ENCODE results near the gene SQSTM1.

SQSTM1 gene

DNA sequence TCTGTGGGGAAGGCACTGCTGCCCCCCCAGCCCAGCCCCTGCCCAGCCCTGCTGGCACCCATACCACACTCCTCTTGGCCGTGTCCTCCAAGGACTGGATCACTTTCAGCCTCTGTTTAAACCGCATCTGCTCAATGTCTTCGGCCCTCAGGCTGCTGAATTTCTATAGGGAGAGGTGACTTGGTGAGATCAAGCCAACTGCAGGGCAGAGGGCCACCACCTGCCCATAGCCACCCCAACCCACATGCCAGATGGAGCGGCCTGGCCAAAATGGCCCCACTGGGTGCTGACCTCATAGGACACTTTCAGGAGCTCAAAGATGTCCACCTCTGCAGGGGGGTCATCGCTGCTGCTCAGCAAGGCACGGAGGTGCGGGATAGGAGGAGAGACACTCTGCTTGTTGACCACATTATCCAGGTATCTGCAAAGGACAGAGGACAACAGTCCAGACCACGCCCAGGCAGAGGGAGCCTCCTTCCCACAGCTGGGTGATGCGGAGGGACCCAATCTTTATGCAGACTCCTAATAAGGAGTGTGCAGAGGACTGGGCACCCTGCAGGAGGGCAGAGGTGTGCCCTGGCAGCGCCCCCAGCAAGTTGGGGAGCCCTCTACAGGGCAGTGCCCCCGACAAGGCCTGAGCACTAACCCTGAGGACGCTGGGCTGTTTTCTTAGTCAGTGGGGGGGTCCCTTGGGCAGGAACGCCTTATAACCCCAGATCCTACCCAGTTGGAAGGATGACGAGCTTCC is 52.3 kb downstream of the SQSTM1 start:
- no peak for DNase-seq (ENCODE audit: low read depth, low spot score)

DNA sequence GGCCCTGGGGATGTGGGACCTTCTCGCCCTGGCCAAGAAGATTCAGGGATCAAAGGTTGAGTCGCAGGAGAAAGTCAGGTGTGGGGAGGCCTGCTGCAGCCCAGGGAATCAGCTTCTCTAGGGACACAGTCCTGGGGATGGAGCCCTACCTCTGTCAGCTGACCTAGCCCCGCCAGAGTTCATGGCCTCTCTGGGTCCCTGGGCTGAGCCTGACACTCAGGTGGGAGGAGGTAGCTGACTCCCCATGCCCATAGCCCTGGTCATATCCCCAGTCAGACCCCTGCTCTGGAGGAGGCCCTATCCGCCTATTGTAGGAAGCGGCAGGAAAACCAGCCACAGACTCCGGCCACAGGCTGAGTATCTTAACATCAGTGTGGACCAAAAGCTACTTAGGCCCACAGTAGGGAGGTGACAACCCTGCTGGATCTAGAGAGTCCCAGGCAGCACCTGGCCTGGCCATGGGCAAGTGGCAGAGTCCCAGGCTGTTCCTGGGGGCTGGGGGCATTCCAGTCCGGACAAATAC is 52.9 kb downstream of the SQSTM1 start:
- DNase-seq (ENCODE audit: low read depth, low spot score), result no peak

DNA sequence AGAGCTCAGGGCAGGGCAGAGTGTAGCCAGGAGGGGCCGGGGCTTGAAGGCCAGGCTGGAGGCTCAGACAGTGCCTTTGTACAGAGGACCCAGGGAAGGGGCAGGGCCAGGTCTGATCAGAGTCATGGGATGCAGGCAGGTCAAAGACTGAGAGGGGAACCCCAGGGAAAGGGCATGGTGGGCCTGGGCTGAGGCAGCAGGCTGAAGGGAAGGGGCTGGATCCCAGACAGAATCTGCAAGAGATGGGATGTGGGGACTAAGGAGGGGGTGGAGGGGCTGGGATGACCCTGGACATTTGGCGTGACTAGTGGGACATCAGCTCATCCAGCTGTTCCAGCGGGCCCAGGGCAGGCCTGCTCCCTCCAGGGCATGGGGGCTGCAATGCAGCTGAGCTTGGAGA is 53.4 kb downstream of the SQSTM1 start:
- DNase-seq (ENCODE audit: low read depth, low spot score), result no peak

DNA sequence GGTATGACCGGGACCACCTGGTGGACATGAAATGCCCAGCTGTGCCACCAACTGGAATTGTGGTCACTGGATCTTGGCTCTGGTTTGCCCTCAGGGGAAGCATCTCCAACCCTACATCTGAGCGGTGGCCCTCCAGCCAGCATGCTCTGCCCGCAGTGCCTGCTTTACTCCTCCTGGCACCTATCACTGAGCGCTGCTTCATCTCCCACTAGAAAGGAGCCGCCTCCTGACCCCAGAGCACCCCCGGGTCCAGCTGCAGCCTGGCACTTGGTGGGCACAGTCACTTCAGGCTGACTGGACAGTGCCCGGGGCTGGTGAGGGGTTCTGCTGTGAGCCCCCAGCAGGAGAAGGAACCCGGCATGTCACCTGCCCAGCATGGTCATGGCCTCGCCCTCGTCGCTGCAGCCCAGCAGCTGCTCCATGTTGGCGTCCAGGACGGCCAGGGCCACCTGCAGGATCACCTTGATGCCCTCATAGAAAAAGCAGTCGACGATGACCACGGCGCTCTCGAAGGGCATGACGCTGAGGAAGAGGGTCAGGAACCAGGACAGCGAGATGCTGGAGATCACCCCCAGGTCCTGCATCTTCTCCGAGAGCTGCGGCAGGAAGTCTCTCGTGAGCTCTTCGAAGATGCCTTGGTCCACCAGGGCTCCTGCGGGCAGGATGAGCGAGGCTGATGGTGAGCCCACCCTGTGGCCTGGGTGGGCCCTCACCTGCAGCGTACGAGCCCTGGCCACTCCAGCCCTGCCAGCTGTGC is 54.0 kb downstream of the SQSTM1 start:
- no peak for DNase-seq (ENCODE audit: low read depth, low spot score)

DNA sequence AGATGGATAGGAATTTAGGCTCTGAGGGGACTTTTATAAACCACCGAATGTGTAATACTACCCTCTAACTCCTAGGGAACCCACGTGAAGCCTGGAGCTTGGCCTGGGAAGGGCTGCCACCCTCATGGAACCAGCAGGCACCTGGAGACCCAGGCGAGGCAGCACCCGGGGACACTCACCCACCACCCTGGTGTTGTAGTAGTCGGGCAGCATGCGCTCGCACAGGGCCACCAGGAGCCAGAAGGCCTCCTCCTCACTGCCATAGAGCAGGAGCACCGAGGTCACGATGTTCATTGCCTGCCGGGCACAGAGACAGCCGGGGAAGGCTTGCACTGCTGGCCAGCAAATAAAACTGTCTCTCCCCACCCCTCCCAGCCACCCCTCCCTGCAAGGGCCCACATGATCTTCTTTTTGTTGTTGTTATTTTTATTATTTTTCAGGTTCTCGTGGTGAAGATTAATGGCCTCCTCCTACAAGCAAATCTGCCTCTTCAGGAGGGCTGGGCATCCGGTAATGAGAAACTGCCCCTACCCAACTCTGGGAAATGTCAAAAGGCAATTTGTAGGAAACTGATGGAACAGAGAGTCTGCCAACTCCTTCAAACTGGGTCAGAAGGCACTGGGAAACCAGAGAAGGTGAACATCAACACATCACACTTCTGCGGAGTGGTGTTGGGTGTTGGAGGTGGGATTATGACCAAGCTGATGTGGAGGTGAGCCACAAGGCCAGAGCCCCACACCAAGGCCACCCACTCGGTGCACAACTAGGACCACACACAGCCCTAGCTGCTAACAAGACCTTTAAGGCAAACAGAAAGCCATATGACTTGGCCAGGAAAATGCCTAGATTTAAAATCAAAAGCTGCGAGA is 55.3 kb downstream of the SQSTM1 start:
- no peak for DNase-seq (ENCODE audit: low read depth, low spot score)

DNA sequence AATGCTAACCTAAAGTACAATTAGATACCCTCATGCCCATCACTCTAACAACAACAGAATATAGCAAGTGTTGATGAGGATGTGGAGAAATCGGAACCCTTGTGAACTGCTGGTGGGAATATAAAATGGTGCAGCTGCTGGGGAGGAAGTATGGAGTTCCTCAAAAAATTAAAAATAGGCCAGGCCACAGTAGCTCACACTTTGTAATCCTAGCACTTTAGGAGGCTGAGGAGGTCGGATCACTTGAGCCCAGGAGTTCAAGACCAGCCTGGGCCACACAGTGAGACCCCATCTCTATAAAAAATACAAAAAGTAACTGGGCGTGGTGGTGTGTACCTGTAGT is 55.9 kb downstream of the SQSTM1 start:
- no peak for DNase-seq (ENCODE audit: low read depth, low spot score)

DNA sequence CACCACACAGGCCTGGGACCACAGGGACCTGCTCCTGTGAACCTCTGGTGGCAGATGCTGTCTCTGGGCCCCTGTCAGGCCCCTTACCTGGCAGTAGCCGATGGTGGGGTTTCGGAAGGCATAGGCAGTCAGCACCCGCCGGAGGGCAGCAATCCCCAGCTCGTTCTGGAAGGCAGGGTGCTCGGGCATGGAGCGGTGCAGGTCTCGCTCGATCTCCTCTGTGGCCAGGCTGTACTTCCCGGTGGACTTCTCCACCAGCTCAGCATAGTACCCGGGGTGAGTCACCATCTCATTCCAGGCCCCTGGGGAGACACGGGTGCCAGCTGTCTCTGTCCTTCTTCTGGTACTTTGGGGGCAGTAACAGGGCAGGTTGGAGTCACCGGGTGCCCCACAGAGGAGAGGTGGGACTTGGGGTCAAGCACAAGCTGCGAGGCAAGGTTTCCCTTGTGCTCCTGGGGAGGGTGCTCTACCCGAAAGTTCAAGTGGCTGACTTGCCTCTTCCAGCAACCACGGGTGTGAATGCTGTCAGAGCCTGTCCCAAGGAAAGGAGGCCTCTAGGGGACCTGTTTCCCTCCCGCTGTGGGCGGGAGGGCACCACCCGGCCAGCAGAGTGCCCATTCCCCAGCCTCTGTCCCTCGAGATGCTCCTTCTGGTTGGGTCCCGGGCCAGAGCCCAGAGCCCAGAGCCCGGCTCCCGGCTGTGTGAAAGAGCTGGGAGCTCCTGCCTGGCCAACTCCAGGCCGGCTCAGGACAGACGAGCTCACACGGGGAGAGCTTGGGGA is 57.7 kb downstream of the SQSTM1 start:
- DNase-seq (ENCODE audit: low read depth, low spot score), result no peak

DNA sequence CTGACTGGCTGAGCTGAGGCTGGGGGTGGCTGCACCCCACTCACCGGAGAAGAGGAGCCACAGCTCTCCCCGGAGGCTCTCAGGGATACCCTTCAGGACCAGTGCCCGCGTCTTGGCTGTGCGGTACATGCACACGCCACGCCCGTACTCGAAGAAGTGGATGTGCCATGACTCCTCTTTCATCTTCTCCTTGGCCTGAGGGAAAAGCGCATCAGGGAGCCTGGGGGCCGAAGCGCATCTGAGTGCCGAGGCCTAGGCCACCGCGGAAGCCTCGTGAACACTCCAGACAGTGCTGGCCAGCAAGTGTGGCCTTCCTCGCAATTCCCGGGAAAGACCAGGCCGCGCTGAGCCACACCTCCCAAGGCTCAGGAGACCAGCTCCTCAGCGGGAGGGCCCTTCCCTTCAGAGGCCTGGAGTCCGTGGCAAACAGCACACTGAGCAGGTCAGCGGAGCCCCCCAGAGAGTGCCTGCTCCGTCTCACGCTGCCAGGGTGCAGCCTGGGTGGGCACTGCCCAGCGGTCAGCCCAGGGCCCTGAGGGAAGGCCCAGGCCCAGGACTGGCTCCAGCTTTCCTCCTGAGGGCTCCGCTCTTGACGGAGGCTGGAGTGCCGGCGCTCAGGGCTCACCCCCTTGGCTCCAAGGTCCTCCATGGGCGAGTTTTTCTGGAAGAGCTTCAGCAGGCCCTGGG is 58.4 kb downstream of the SQSTM1 start:
- no peak for DNase-seq (ENCODE audit: low read depth, low spot score)

DNA sequence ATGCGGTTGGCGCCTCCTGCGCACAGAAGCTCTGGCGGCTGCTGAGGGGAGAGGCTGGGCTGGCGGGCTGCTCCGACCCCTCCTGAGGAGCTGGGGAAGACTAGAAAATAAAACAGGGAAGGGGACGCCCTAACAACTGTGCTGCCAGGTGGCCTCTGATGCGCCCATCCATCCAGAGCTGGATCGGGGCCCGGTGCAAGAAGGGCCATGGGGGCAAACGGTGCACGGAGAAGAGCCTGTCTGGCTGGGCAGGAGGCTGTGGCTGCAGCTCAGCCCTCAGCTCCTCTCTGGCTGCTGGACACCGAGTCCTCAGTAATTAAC is 58.9 kb downstream of the SQSTM1 start:
- DNase-seq (ENCODE audit: low read depth, low spot score), result no peak

DNA sequence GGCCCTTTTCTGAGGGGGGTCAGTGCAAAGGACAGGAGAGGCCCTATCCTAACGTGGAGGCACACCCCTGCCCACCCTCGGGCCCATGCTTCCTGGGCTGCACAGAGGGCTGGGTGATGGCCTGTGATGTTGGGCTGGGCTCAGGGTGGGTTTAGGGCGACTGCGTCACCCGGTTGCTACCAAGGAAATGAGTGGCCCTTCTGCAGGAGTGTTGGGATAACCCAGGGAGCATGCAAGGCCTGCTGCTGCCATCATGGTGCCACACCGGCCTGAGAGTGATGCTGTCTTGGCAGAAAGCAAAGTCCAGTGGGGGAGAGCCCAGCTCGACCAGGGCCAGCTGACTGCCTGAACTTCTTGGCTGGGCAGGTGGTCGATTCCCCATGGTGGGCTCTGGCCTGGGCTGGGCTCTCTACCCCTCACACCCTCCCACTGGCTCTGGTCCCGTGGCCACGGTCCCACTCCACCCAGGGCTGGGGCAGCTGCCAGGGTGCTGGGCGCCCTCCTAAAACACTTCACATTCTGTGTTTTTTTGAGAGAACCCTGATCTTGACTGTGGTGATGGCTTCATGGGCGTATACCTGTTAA is 59.5 kb downstream of the SQSTM1 start:
- no peak for DNase-seq (ENCODE audit: low read depth, low spot score)

DNA sequence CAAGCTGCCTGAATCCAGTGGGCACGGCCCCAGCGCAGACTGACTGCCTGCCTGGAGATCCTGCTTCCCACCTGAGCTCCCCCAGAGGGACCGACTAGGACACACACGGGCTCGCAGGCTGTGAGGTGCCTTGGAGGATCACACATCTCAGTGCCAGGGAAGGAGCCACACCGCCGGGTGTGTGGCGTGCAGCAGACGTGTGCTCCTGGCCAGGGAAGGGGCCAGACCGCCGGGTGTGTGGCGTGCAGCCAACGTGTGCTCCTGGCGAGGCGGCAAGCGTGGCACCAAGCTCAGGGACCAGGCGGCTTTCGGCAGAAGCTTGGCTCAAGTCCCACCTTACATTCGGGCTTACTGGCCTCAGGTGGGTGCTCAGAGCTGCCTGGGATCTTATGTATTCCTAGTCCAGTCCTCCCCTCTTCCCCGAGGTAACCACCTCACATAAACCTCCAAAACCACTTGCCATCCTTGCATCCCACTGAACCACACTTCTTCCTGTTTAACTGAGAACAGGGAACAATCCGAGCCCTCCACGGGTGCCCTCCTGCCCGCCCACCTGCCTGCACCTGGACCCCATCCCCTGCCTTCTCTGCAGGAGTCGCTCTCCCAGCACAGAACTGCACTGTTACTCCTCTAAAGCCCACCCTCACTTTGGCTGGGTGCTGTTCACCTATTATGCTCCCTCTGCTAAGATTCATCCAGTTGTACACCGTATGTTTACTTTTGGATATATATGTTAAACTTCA is 60.3 kb downstream of the SQSTM1 start:
- DNase-seq (ENCODE audit: low read depth, low spot score), result no peak

DNA sequence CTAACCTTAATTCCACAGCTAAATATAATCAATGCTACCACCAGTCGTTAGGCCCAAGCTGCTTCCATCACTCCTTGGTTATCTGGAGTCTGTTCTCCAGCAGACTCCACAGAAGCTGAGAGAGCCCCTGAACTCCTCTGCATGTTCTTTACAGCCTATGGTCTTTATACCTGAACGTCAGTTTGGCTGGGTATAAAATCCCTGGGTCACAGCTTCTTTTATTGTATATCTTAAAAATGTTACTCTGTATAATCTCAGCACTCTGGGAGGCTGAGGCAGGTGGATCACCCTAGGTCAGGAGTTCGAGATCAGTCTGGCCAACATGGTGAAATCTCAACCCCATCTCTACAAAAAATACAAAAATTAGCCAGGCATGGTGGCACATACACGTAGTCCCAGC is 61.6 kb downstream of the SQSTM1 start:
- no peak for DNase-seq (ENCODE audit: low read depth, low spot score)

DNA sequence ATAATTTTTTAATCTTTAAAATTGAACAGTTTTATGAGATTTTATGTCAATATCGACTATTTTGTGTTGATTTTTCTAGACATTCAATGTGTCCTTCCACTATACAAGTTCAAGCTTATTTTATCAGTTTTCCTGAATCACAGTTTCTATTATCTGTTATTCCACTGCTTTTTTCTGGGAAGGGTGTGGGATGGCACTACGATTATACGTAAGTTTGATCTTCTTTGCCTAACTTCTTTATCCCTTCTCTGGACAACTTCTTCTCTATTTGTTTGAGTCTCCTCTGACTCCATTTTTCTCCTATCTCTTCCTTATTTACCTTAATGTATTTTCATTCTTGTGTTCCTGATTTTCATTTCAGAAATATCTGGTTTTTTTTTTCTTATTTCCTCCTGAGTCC is 62.5 kb downstream of the SQSTM1 start:
- no peak for DNase-seq (ENCODE audit: low read depth, low spot score)

DNA sequence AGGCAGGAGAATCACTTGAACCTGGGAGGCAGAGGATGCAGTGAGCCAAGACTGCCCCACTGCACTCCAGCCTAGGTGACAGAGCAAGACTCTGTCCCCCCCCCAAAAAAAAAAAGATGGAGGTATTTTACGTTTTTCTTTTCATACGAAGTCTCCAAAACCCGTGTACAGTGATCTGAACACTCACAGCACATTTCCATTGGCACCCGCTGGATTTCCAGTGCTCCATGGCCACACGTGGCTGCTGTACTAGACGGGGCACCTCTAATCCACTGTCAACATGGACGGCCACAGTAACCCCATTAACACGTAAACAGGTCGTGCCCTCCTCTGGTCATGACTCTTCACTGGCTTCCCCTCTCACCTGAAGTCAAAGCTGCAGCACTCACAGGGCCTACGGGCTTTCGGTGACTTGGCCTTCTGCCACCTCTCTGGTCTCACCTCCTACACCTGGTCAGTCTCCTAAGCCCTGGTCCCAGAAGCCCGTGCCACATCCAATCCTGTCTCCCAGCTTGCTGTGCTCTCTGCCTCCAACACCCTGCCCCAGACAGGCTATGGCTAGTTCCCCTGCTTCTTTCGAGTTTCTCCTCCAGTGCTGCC is 64.9 kb downstream of the SQSTM1 start:
- no peak for DNase-seq (ENCODE audit: low read depth, low spot score)

DNA sequence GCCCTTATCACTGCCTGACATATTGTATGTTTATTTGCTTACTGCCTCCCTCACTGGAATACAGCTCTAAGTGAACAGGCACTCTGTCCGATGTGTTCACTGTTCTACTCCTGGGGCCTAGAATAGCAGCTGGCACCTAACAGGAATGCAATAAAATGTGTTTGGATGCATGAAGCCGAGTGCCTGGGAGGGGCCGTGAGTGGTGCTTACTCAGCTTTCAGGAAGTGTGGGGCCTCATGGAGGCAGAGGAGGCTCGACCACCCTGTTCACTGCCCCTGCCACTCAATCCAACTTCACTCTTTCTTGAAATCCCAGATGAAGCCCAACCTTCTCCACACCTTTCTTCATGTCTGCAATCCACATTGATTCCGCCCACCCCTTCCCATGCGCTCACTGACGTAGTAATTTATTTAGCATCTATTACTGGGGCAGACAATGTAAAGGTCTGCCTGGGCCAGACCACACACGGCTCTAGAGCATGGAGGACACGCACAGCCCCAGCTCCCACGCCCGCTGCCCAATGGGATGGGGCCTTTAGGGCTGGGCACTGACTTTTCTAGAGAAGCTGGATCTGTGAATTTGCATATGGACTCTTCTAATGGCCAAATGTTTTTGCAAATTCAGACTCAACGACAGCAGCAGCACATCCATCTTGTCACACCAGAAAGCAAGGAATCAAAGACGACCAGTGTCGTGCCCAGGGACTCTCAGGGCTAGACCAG is 65.6 kb downstream of the SQSTM1 start:
- no peak for DNase-seq (ENCODE audit: low read depth, low spot score)

DNA sequence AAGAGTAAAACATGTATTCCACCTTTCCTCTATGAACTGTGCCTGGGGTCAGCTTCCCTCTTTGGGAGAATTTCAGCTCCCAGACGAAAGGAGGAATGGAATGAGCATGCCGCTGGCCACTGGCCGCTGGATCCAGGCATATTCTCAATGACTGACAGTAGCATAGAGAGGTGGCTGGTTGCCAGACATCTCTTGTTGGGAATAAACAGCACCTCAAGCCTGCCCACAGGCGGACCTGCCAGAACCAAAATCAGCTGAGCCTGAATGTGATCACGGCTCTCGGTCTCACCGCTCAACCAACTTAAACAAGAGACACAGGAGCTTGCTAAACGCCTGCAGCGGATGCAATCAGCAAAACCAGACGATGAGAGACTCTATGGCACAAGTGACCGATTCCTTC is 66.4 kb downstream of the SQSTM1 start:
- DNase-seq (ENCODE audit: low read depth, low spot score), result no peak
